Suprapubic skin (tissue), 4 donors: ENCODE measurements around the gene EXOC3. TPM values are rescaled to one million over a fixed set of nuclear protein-coding genes. Genes with fewer than 3 reads are reported as not detected.

Experiments
- DNase-seq, 2 donors: peaks; one replicate each; pipeline ENCODE4 v3.0.0-alpha.2; 2019; ENCODE audit warnings: low spot score in 2 of 2
- H3K27ac ChIP-seq: fragments of 200-600 bp; sonication (generic); one replicate; pipeline ENCODE4 v1.5.1; 2019
- H3K27me3 ChIP-seq: fragments of 200-600 bp; sonication (generic); one replicate; pipeline ENCODE4 v1.5.1; 2019
- H3K36me3 ChIP-seq: fragments of 200-600 bp; sonication (generic); one replicate; pipeline ENCODE4 v1.5.1; 2019
- H3K4me1 ChIP-seq: fragments of 200-600 bp; sonication (generic); one replicate; pipeline ENCODE4 v1.5.1; 2019
- H3K4me3 ChIP-seq: fragments of 200-600 bp; sonication (generic); one replicate; pipeline ENCODE4 v1.5.1; 2019; ENCODE audit warnings: mild to moderate bottlenecking
- H3K9me3 ChIP-seq: fragments of 200-600 bp; sonication (generic); one replicate; pipeline ENCODE4 v1.5.1; 2019
- EP300 ChIP-seq: sonication (generic); formaldehyde crosslinking; IDR thresholded peaks from one replicate; pipeline ENCODE4 v1.6.1; 2017; ENCODE audit warnings: antibody characterized with exemption
- POLR2A ChIP-seq, 2 donors: fragments of 450-650 bp; IDR thresholded peaks; one replicate each; pipeline ENCODE4 v1.6.1; 2017; ENCODE audit warnings: antibody characterized with exemption in 2 of 2, mild to moderate bottlenecking in 2 of 2, moderate library complexity in 2 of 2
- POLR2AphosphoS5 ChIP-seq, 3 donors: sonication (generic); formaldehyde crosslinking; IDR thresholded peaks; one replicate each; pipeline ENCODE4 v1.6.1; 2017; ENCODE audit warnings: antibody characterized with exemption in 3 of 3
- WGBS: methylation state at CpG from one replicate; pipeline ENCODE4 v1.1.5; 2018; 5-methylcytosine and 5-hydroxymethylcytosine counted together
- total RNA-seq, 4 donors: library from RNA; depleted of rRNA; stranded (reverse); fragments of >200 nt; gene quantifications; one replicate each; pipeline ENCODE4 v1.1.0, GENCODE V29; 2016
- TF ChIP-seq, protein P1 (sequence below), 2 donors: fragments of 200-600 bp in 1 of 2; fragments of 450-650 bp in 1 of 2; sonication (generic) in 1 of 2; IDR thresholded peaks; one replicate each; pipeline ENCODE4 v1.5.1; 2016 to 2019; ENCODE audit warnings: antibody characterized with exemption in 2 of 2, mild to moderate bottlenecking in 1 of 2, moderate library complexity in 1 of 2

EXOC3 gene
- total RNA-seq, 4 donors from 2014 or later: 68.9 to 199 (median 83.4) TPM

DNA sequence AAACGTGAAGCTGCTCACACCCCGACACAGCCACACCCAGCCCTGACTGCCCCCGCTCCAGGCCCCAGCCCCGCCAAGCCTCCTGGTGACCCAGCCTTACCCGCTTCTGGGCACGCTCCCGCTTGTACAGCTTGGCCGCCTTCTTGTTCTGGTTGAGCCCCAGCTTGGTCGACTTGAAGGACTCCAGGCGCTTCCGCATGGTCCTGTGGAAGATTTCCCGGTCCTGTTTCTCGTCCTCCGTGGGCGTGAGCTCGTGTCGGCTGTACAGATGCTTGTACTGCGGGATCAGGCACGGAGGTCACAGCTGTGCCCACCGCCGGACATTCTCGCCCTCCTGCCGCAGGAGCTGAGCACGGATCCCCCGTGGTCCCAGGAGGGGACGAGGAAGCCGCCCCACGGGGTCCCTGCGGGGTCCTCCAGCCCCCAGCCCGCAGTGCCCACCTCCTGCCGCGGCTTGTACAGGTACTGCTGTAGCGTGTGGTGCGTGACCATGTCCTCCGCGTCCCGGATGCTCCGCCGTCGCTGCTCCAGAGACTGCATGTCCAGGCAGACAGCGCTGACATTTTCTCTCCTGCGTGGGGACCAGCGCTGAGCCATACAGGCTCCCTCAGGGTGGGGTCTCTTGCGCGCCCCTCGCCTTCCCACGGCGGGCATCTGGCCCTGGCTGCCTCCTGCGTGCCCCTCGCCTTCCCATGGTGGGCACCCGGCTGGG is 33.3 kb downstream of the EXOC3 start:
- Histone ChIP-seq H3K27me3 (peaks cover 57% of the 10 kb centered on the region), H3K4me1 (peaks cover 39% of the 10 kb centered on the region), H3K36me3 (no peaks in the 10 kb centered on the region), H3K4me3 (no peak overlapping the region), H3K9me3 (no peaks in the 10 kb centered on the region), H3K27ac (no peak overlapping the region)
- 56% methylated on average over 34 of the region's 51 CpGs for WGBS
- peak in 1 of 2 donors; percentile 62 for DNase-seq
- no peak for TF ChIP-seq POLR2A (IDR thresholded peaks at IDR 0.05)
- no peak for TF ChIP-seq EP300
- no peak for TF ChIP-seq POLR2AphosphoS5 (IDR thresholded peaks at IDR 0.05)
- TF ChIP-seq, protein P1, sequence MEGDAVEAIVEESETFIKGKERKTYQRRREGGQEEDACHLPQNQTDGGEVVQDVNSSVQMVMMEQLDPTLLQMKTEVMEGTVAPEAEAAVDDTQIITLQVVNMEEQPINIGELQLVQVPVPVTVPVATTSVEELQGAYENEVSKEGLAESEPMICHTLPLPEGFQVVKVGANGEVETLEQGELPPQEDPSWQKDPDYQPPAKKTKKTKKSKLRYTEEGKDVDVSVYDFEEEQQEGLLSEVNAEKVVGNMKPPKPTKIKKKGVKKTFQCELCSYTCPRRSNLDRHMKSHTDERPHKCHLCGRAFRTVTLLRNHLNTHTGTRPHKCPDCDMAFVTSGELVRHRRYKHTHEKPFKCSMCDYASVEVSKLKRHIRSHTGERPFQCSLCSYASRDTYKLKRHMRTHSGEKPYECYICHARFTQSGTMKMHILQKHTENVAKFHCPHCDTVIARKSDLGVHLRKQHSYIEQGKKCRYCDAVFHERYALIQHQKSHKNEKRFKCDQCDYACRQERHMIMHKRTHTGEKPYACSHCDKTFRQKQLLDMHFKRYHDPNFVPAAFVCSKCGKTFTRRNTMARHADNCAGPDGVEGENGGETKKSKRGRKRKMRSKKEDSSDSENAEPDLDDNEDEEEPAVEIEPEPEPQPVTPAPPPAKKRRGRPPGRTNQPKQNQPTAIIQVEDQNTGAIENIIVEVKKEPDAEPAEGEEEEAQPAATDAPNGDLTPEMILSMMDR (IDR thresholded peaks at IDR 0.05): no peak

DNA sequence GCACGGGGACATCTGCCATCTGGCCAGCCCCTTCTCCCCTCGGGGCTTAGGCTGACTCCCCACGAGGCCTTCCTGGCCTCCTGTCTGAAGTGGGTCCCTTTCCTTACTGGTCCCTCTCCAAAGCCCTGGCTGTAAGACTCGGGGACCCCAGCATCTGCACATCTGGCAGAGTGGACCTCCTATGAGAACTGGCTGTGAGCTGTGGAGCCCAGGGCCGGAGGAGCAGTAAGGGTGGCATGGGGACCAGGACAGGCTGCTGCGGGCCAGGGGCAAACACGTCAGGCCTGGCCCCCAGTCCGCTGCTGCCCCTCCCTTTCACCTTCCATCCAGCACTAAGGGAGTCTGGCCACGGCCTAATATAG is 33.8 kb downstream of the EXOC3 start:
- Histone ChIP-seq H3K27me3 (peaks cover 61% of the 10 kb centered on the region), H3K4me1 (peaks cover 33% of the 10 kb centered on the region), H3K9me3 (no peaks in the 10 kb centered on the region), H3K27ac (no peak overlapping the region), H3K36me3 (no peaks in the 10 kb centered on the region), H3K4me3 (no peak overlapping the region)
- WGBS: 46% methylated on average over 9 of the region's 9 CpGs
- TF ChIP-seq POLR2A (IDR thresholded peaks at IDR 0.05) (no peak), EP300 (no peak), POLR2AphosphoS5 (IDR thresholded peaks at IDR 0.05) (no peak)
- TF ChIP-seq, protein P1 (IDR thresholded peaks at IDR 0.05): no peak
- no peak for DNase-seq

DNA sequence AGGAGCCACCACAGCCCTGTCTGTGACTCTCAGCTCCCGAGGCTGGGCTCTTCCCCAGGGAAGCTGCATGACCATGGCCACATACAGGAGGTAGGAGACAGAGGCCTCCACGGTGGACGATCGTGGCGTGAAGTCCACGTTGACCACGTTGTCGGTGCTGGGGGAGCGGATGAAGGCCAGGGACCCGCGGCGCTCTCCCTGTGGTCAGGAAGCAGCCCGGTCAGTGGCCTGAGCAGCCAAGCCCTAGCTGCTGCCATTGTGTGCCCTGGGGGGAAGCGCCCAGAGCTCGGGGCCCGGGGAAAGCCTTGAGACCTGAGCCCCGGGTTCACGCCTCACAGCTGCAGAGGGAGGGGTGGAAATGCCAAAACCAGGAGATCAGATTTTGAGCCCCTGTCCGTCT is 34.3 kb downstream of the EXOC3 start:
- WGBS: 65% methylated on average over 4 of the region's 19 CpGs
- Histone ChIP-seq H3K4me3 (no peak overlapping the region), H3K27me3 (peaks cover 65% of the 10 kb centered on the region), H3K27ac (no peak overlapping the region), H3K36me3 (no peaks in the 10 kb centered on the region), H3K9me3 (no peaks in the 10 kb centered on the region), H3K4me1 (peaks cover 29% of the 10 kb centered on the region)
- DNase-seq: no peak
- TF ChIP-seq EP300: no peak
- no peak for TF ChIP-seq POLR2A (IDR thresholded peaks at IDR 0.05)
- no peak for TF ChIP-seq POLR2AphosphoS5 (IDR thresholded peaks at IDR 0.05)
- TF ChIP-seq, protein P1 (IDR thresholded peaks at IDR 0.05): no peak

DNA sequence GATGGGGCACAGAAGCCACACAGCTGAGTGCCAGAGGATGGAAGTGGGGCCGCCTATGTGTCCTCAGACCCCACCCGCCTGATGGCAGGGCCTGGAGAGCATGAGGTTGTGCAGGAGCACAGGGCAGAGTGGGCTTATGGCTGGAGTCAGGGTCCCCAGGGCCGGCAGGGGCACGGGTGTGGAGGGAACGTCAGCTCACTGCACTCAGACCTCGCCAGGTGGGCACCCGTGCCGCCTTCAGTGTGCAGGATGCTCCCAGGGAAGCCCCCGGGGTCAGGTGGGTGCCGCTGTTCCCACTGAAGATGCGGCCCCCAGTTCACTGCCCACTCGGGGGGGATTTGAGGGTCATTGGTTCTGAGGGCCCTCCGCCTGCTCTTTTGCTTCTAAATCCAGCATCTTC is 34.9 kb downstream of the EXOC3 start:
- H3K4me3 ChIP-seq: no peak overlapping the region
- H3K9me3 ChIP-seq: no peaks in the 10 kb centered on the region
- DNase-seq: no peak
- TF ChIP-seq POLR2A (IDR thresholded peaks at IDR 0.05) (no peak), EP300 (no peak), POLR2AphosphoS5 (IDR thresholded peaks at IDR 0.05) (no peak)
- TF ChIP-seq, protein P1 (IDR thresholded peaks at IDR 0.05): no peak
- no peak overlapping the region for H3K27ac ChIP-seq
- no peaks in the 10 kb centered on the region for H3K36me3 ChIP-seq
- WGBS: 70% methylated on average over 5 of the region's 13 CpGs
- peaks cover 71% of the 10 kb centered on the region for H3K27me3 ChIP-seq
- H3K4me1 ChIP-seq: peaks cover 24% of the 10 kb centered on the region

DNA sequence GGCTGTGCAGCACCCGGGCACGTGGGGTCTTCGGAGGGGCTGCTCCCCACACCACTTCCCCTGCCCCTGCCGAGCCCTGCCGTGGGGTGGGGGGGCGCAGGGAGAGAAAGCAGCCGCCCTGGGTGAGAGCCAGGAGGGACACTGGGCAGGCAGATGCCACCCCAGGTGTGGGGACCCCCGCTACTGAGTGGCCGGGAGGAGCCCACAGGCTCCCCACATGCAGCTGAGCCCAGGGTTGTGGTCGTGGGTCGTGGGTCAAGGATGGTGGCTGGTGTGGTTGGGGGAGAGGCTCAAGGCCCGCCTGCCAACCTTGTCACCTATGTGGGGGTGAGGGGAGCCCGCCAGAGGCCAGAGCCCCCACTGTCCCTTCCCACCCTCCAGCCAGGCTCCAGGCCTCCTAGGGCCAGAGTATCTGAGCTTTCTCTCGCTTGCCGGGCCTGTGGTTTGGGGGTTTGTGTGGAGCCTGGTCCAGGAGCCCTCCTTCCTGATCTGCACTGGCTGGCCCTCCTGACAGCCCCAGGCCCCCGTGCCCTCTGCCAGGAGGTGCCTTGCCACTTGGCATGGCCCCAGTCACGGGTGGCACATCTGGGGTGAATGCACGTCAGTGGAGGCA is 35.5 kb downstream of the EXOC3 start:
- H3K27me3 ChIP-seq: peaks cover 77% of the 10 kb centered on the region
- H3K36me3 ChIP-seq: no peaks in the 10 kb centered on the region
- 48% methylated on average over 7 of the region's 18 CpGs for WGBS
- H3K27ac ChIP-seq: no peak overlapping the region
- H3K4me1 ChIP-seq: peaks cover 24% of the 10 kb centered on the region
- TF ChIP-seq, protein P1 (IDR thresholded peaks at IDR 0.05): no peak
- TF ChIP-seq POLR2AphosphoS5 (IDR thresholded peaks at IDR 0.05) (no peak), EP300 (no peak), POLR2A (IDR thresholded peaks at IDR 0.05) (no peak)
- no peaks in the 10 kb centered on the region for H3K9me3 ChIP-seq
- DNase-seq: no peak
- no peak overlapping the region for H3K4me3 ChIP-seq
